NCI-H82 treated with DMSO at 0.1 percent for 48 hours (cell line): ENCODE measurements around the gene CIT.

ENCODE experiments used
- DNase-seq: peaks from one replicate; lab custom pipeline; 2025; ENCODE audit not compliant: unreplicated experiment; lab: John Stamatoyannopoulos, UW

CIT gene

DNA sequence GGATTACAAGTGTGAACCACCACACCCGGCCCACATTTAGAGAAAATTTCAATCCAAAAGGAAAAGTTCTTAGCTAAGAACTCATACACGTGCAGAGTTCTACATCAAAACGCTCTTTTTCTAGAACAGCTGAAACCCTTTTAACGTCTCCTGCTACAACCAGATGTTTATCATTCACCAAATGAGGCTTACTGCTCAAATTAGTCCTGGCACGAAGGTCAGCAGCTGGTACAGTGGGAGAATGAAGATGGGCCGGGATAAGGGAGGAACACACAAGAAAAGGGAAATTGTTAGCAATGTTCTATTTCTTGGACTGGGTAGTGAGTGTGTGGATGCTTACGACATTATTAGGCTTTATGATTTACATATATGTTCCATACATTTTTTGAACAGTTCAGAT is 171.9 kb downstream of the CIT start:
- DNase-seq: no peak

DNA sequence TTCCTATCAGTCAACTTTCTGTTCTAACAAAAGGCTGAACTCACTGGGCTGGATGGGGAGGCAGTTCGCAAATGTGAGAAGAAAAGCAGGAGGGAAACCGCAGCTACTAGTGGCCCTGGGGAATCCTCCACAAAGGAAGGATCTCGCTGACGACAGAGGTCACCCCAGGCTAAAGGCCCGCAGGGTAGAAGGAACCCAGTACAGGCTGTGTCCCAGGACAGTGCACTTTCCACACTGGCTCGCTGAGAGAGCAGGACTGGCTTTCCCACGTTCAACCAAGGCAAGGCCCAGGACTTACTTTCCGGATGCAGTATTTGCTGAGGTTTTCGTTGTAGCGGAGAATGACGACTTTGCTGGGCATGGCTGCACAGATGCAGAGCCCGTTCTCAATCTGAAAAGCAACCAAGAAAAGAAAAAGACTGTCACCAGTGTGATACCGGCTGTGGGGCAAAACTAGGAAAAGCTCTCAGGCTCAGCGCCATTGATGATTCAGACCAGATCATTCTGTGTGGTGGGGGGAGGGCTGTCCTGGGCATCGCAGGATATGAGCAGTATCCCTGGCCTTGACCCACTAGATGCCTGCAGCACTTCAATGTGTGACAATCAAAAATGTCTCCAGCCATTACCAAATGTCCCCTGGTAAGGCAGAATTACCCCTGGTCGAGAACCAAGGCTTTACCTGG is 172.9 kb downstream of the CIT start:
- DNase-seq: no peak

DNA sequence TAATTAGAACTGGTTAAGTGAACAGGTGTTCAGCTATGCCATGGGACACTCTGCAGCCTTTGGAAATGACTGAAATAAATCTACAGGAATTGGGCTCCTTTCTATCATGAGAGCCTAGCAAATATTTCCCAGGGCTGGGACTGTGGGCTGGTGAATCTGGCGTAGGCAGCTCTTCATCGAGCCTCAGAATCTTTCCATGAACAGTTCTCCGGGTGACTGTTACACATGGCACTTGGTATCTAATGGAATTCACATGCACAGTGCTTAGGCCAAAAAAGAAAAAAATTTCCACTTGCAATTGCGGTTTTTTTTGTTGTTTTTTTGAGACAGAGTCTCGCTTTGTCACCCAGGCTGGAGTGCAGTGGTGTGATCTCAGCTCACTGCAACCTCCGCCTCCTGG is 177.0 kb downstream of the CIT start:
- no peak for DNase-seq

DNA sequence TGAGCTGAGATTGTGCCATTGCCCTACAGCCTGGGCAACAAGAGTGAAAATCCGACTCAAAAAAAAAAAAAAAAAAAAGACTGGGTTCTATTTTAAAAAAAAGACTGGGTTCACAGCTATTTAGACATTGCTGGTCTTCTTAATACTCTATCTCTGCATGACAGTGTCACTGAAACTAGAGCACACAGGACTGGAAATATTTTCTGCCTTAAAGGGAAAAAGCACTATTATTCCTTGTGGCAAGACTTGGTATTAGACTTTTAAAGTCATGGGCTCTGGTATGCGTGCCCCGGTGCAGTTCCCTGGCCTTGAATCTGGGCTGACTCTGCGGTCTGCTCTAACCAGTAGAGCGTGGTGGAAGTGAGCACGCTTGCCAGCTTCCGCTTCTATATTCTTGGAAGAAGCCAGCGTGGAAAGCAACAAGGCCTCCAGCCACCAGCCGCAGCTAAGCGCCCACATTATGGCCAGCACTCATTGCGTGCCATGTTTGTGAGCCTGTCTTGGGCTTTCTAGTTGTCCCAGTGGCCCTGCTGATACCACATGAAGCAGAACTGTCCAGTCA is 177.8 kb downstream of the CIT start:
- no peak for DNase-seq

DNA sequence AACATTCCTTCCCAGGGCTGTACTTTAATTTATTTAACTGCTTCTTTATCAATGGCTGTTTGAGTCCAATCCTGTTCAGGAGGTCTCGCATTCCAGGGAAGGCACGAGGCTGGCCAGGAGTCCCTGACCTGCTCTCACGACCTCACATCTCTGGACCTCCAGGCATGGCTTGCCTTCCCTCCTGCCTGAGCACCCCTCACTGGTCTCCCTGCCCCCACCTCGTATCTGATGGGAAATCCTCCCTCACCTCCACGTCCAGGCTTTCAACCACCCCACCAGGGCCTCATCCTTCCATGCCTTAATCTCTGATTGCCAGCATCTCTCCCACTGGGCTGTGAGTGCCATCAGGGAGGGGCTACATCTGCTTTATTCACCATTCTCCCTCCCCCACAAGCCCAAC is 180.2 kb downstream of the CIT start:
- no peak for DNase-seq

DNA sequence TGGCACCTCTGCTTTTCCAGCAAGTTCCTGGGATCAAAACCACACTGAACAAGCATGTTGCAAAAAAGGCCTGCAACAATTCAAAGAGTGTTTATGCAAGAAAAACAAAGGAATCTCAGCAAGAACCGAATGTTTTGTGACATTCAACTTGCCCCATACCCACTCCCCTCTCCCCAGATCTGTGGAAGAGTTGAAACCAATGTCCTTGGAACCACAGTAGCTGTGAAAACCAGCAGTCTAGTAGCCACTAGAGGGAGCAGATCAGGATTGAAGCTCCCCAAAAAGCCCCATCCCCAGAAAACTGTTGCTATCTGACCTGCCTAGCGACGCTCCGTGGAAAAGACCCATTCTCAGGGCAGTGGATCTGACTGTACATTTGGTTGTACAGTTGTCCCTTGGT is 182.1 kb downstream of the CIT start:
- no peak for DNase-seq

DNA sequence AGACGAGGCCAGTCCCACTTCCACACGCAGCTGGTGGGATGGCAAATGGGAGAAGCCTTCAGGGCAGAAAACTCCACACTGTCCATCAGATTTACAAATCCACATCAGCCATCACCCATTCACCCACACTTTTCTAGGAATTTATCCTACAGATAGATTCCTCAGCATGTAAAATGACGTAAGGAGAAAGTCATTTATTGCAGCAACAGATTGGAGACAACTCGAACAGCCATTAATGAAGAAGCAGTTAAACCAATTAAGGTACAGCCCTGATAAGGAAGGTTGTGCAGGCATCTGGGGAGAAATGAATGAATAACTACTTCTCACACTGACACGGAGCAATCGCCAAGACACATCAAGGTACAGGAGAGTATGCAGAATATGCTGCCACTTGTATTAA is 183.0 kb downstream of the CIT start:
- DNase-seq: peak; percentile 43

DNA sequence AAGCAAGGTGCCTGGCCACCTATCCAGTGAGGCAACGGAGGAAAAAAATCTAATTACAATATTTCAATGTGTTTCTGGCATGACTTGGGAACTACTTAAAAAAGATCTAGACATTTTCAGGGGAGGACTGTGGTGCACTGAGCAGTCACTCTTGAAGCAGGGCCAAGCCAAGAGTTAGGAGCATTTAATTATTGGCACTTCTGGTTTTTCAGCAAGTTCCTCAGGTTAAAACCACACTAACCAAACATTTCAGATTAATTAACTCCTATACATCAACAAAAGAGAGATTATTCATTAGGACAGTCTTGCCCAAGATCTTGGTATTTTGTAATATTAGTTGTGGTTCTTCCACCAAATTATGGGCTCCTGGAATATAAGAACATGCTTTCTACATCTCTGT is 183.6 kb downstream of the CIT start:
- no peak for DNase-seq

DNA sequence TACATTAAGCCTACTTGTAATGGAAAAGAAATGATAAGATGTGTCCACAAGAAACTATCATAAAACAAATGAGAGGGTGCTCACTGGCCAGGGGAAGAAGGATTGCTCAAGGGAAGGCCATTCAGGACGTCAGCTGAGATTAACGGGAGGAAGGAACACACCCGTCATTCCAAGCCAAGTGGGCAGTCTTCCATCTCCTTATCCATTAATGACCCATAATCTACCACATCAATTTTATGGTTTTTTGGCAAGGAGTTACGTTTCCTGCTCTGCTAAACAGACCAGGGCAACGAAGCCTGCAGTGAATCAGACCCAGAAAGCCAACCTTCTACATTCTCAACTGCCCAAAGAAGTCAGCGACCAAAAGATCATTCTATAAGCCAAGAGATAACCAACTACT is 184.1 kb downstream of the CIT start:
- DNase-seq: peak; percentile 20

DNA sequence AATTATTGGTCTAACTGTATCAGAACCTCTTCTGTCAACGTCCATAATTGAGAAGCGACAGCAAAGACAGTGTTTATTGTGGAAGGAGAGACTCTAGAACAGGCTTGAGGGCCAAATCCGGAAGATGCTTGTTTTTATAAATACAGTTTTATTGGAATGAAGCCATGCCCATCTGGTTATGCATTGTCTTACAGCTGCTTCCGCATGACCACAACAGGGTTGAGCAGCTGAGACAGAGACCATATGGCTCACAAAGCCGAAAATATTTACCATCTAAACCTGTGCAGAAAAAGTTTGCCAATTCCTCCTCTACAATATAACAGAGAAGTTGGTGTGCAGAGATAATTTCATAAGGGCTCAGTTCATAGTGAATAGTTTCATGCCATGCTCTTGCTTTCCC is 184.7 kb downstream of the CIT start:
- DNase-seq: peak; percentile 25

DNA sequence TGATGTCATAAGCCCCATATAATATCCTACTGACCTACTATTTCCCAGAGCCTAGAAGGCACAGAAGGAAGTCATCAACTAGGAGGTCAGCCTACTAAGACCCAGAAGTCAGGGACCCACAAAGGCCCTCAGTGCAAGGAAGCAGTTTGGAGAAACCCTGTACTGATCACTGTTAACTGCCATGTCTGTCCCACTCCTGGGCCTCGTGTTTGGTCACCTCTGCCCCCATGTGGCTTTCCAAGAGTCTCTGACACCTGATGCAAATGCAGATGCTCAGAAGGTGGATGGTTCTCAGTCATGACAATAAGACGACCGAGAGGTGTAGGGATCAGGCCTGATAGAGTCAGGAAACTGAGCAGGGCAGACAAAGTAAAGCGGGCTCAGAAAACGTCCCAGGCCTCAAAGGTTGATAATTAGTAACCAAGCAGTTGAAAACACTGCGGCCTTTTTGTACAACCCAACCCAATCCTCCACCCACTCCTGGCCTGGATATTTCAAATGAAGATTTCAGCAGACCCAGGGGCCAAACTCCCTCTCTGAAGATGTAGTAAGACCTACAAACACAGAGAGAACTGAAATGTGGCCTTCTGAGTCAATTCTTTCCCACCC is 185.8 kb downstream of the CIT start:
- DNase-seq: no peak

DNA sequence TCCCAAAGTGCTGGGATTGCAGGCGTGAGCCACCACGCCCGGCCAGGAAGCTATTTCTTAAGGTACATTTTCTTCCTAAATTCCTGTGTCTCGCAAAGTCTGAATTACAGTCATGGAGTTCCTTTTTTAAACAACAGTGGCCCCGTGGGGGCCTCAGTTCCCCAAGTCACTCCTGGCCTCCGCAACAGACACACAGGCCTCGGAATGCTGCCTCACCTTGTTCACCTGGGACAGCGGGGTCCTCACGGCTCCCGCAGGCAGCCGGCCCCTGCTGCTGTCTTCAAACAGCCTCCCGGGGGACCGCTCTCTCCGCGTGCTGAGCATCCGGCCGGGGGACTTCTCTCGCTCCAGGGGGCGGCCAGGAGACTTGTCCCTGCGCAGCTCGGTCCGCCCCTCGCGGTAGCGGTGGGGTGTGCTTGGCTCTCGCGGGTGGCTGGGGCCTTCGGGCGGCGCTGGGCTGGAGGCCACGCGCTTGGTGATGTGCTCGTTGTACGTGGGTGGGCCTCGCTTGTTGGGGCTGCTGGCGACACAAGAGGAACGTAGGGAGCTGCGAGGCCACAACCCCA is 187.1 kb downstream of the CIT start:
- no peak for DNase-seq

DNA sequence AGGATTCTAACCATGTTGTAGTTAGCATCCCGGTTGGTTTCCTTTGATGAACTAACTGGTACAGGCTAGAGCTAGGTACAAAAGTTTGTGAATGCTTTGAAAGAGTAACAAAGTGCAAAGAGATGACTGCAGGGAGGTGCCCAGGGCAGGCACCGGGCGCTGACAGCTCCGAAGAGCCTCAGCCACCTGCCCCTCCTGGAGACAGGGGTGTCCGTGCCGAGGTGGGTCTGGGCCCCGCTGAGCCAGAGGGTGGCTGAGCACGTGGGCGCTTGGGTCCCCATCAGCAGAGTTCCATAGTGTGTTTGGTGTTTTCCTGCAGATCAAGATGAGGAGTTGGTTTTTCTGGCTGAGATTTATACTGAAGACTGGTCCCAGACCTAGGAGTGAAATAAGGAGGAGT is 189.2 kb downstream of the CIT start:
- DNase-seq: no peak

DNA sequence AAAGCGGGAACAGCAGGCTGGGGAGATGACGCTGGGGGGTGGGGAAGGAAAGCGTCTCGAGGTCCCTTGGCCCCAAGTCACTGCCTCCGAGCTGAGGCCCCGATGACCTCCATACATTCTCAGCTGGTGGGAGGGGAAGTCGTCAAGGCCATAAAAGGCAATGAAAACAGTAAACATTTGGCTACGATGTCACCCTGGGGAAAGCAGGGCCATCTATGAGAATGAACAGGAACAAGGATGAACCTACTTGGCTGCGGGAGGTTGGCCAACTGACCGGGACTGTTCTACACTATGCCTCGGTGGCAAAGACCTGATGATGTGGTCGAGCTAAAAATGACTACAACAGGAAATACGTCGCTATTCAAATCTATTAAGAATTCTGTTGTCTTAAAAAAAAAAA is 189.7 kb downstream of the CIT start:
- DNase-seq: no peak

DNA sequence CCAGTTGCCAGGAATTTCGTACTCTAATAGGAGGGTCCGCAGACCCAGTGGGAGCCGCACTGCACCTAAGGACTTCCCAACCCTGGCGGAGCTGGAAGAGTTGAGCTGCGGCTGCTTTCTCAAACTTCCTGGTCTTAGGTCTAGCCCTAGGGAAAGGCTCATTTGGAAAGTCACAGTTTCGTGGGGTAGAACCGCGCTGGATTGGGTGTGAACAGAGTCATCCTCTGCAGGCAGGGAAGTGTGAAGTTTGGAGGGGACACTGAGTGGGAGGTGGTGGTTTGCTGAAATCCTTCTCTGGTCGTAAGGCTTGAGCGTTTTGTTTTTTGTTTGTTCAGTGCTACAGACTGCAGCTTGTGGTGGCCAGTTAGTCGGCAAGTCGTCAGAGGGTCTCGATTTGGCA is 190.3 kb downstream of the CIT start:
- DNase-seq: no peak

DNA sequence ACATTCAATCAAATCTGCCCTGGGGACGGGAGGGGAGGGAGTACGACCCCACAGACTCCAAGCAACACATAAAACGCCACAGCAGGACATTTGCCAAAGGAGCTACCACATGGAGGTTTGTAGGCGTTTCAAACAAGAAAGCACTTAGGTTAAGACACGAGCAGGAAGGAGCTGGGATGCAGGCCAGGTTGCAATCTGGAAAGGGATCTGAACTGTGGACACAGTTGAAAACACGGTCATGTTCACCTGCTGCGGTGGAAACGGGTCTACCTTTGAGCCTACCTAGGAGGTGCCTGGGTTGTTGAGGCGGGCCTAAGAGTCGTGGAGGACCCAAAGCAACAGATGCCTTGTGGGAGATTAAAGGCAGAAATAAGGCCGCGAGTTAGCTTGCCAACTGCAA is 190.8 kb downstream of the CIT start:
- DNase-seq: no peak

DNA sequence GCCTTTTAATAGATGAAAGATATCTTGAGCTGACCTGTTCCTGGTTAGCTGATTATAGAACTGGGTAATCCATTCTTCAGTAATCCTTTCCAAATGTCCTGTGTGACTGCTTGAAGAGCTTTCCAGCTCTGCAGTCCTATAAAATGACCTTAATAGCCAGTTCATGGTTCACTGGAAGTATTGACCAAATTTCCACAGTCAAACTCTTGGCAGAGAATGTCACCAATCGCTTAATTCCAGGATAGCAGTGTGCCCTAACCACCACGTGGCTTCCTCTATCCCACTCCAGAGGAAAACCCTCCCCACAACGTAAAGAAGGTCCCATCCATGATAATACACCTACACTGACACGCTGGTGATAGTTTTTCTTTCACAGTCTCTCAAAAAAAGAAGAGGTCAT is 191.7 kb downstream of the CIT start:
- no peak for DNase-seq

DNA sequence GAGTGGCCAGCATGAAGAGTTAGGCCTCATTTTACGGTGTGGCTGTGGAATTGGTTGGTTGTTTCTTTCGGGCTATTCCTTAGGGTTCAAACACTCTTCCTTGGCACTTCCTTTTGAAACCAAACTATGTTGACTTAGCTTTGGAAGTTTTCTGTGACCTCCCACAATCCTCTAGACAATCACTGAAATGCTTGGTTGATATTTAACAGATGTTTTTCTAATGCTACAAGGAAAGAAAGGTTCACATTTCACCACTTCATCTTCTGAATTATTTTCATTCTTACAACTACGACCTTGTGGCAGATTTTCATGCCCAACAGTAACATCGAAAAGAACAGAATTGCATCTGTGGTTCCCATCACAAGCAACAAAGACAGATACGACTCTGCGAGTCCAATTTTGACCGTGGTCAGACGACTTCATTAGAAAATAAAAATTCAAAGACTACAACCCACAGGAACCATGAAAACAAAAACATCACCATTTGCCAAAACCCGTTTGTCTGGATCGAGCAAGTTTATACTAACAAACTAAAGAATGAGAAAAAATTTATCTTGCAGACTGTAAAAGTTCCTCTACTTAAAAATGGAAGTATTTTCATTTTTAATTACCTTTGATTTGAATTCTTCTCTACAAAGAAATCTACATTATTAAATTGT is 192.3 kb downstream of the CIT start:
- no peak for DNase-seq

DNA sequence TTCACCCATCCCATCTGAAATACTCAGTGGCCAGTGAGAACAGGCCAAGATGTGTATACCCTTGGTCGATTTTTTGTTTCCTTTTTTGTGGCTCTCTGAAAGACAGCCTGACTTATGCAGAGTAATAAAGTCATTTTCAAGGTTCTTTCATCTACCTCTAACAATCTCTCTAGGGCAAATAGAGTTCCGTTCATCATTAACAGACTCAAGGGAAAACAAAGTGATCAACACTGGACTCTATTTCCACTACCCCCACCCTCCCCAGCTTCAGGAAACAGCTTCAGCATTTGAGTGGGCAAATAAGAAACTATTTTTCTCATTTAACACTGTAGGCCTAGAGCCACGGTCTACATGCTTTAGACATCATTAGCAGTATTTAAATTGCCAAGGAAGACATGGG is 193.3 kb downstream of the CIT start:
- DNase-seq: no peak

DNA sequence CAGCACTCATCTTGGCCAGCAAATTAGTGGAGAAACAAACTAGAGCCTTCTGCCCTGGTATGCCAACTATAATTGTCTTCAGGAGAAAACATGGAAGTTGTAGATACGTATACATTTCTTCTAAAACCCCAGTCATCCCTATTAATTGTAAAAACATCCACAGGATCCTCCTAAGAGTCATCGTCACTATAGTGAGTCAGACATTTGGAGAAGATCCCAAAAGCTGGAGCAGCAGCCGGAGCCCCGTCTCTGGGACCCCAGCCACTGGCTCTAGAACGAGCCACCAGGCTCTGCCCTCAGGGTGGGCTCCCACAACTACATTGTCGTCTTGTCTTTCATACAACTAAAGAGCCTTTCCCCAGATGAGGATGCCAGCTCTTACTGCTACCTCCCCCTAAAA is 193.7 kb downstream of the CIT start:
- DNase-seq: no peak

DNA sequence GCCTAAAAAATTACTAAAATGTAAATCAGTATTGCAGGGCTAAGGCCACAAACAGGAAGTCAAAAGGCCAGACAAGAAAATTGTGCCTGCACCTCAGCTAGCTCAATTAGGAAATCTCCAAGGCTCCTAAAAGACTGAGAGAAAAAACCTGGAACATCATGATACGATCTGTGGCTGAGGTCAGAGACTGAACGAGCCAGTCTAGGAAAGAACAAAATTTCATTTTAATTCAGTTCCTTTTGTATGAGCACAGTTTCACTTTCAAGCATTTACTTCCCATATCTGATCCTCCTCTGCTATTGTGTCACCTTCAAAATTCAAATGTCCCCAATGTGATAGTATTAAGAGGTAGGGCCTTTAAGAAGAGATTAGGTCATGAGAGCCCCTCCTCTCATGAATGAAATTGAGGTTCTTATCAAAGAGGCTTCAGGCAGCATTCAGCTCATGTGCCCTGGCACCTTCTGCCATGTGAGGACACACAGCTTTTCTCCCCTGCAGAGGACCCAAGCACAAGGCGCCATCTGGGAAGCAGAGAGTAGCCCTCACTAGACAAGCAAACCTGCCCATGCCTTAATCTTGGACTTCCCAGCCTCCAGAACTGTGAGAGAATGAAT is 194.4 kb downstream of the CIT start:
- DNase-seq: no peak
